SK-N-MC (cell line): ENCODE data around the gene CCN5.

Experiments
- DNase-seq: peaks from one replicate; pipeline ENCODE4 v3.0.0-alpha.2; 2011; ENCODE audit warnings: low read depth, low spot score
- H3K27ac ChIP-seq: fragments of 200-600 bp; sonication (generic); 2 replicates; pipeline ENCODE4 v1.5.1; 2016; ENCODE audit warnings: mixed run types
- H3K36me3 ChIP-seq: fragments of 200-600 bp; sonication (generic); 2 replicates; pipeline ENCODE4 v1.6.1; 2017; ENCODE audit warnings: antibody characterized with exemption, low read length, mixed read lengths; ENCODE audit not compliant: insufficient read depth
- H3K4me3 ChIP-seq: fragments of 200-600 bp; sonication (generic); 2 replicates; pipeline ENCODE4 v1.5.1; 2016
- H3K9ac ChIP-seq: fragments of 200-600 bp; sonication (generic); 2 replicates; pipeline ENCODE4 v1.8.0; 2017; ENCODE audit warnings: mixed run types, mixed read lengths; ENCODE audit not compliant: insufficient read length
- H3K9me3 ChIP-seq: fragments of 200-600 bp; sonication (generic); 2 replicates; pipeline ENCODE4 v1.6.1; 2017; ENCODE audit warnings: low read depth, mild to moderate bottlenecking, antibody characterized with exemption, low read length, moderate library complexity, mixed read lengths
- EZH2 ChIP-seq: fragments of 200-600 bp; sonication (generic); IDR thresholded peaks from one replicate; pipeline ENCODE4 v1.6.1; 2017; ENCODE audit warnings: antibody characterized with exemption
- FOXP2 ChIP-seq: optimal IDR thresholded peaks from 2 replicates; pipeline ENCODE3; 2011; ENCODE audit warnings: mild to moderate bottlenecking, moderate library complexity; ENCODE audit not compliant: insufficient read depth; ENCODE audit errors: extremely low read length, control extremely low read depth
- POLR2AphosphoS5 ChIP-seq: IDR thresholded peaks from 2 replicates; pipeline ENCODE4 v1.6.1; 2012; ENCODE audit warnings: mild to moderate bottlenecking, low read depth, low read length, borderline replicate concordance

Gene CCN5

DNA sequence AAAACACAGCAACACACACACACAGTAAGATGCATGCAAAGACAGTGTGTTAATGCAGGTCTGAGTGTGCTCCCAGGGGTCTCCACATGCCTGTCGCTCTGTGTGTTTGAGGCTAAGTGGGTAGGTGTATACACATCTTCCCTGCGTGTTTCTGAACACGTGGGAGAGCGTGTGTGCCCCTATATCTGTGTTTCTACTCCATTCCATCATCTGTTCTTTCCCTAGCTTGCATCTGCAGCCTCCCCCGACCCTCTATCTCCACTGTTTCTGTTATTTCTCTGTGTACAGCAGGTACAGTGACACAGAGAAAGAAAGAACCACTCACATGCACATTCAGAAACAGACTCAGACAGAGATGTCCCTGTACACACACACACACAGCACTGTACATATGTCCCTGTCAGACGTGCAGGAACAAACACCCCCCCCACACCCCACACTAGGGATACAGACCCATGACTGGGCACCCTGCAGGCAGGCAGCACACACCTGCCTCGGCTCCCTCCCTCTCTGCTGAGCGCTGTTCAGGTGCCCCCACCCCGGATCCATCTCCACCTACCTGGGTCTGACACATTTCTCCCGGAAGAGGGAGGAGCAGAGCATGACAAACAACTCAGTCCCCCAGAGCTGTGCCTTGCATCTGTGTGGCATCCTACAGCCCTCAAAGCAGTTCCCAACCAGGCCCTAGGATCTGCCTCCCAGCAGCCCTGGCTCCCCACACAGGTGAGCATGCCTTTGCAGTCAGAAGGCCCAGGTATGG lies 58.1 kb downstream of the CCN5 start:
- H3K27ac ChIP-seq: no peak overlapping the region
- DNase-seq: no peak
- H3K9ac ChIP-seq: no peak overlapping the region
- no peak overlapping the region for H3K4me3 ChIP-seq
- TF ChIP-seq EZH2: no peak
- no peaks in the 10 kb centered on the region for H3K9me3 ChIP-seq
- H3K36me3 ChIP-seq: no peaks in the 10 kb centered on the region

DNA sequence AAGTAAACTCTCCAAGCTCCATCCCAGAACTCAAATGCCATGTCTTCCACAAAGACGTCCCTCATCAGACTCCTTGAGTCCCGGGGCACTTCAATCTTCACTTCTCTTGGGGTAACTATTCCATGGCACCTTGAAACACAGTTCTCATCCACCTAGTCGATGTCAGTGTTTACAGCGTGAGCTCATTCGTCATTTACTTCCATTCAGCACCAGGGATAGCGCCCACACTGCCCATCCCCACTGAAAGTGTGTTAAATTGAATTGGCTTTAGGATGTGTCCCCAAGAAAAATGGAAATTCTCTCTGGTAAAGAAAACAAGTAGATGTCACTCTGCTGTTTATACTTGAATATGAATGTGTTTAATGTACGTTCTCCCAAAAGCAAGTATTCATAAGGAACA lies 61.8 kb downstream of the CCN5 start:
- TF ChIP-seq POLR2AphosphoS5 (no peak), EZH2 (no peak), FOXP2 (no peak)
- DNase-seq: peak; percentile 8

More for the DNA sequence above, 61.8 kb downstream of the CCN5 start:
- Histone ChIP-seq H3K36me3 (no peaks in the 10 kb centered on the region), H3K27ac (no peak overlapping the region), H3K4me3 (no peak overlapping the region), H3K9ac (no peak overlapping the region), H3K9me3 (no peaks in the 10 kb centered on the region)
